ENCODE results near the gene ZNF598. TPM values are rescaled to one million over a fixed set of nuclear protein-coding genes. Genes with fewer than 3 reads are reported as not detected.
A peak's percentile ranks its signal among the peaks of the same experiment; 100 is the strongest.

ZNF598 gene
- total RNA-seq, 1 donor from 2014 or later: 105 TPM

GRCh38 chr16:1975432-1976215 is 34.0 kb downstream of the ZNF598 start:
- DNase-seq (ENCODE audit: low spot score): no peak
- no peaks in the 10 kb centered on the region for H3K9me3 Mint-ChIP-seq
- intact Hi-C loops (cut with micrococcal nuclease): no loop called here
- peak overlapping the region; percentile 9 for H3K4me3 Mint-ChIP-seq
- H3K27me3 Mint-ChIP-seq (ENCODE audit: insufficient read depth): peaks cover 7% of the 10 kb centered on the region
- H3K27ac Mint-ChIP-seq: no peak overlapping the region
- peaks cover 19% of the 10 kb centered on the region for H3K4me1 Mint-ChIP-seq (ENCODE audit: low read depth)
- peaks cover 21% of the 10 kb centered on the region for H3K36me3 Mint-ChIP-seq (ENCODE audit: low read depth)

GRCh38 chr16:1974157-1975070 is 35.2 kb downstream of the ZNF598 start:
- H3K36me3 Mint-ChIP-seq (ENCODE audit: low read depth): peaks cover 21% of the 10 kb centered on the region

GRCh38 chr16:1973461-1974156 is 36.0 kb downstream of the ZNF598 start:
- no peak for DNase-seq (ENCODE audit: low spot score)
- peaks cover 19% of the 10 kb centered on the region for H3K4me1 Mint-ChIP-seq (ENCODE audit: low read depth)
- H3K4me3 Mint-ChIP-seq: peak overlapping the region; percentile 47
- peak overlapping the region; percentile 63 for H3K27ac Mint-ChIP-seq
- intact Hi-C loops (cut with micrococcal nuclease): loop anchor here (2.0 to 5.0 kb wide), 2 partner anchors 361 to 553 kb away; partner anchors contain the start of genes CRAMP1, IFT140 and UQCC4
- H3K27me3 Mint-ChIP-seq (ENCODE audit: insufficient read depth): no peaks in the 10 kb centered on the region
- peaks cover 21% of the 10 kb centered on the region for H3K36me3 Mint-ChIP-seq (ENCODE audit: low read depth)
- no peaks in the 10 kb centered on the region for H3K9me3 Mint-ChIP-seq

More at GRCh38 chr16:1974157-1975070, 35.2 kb downstream of the ZNF598 start:
- intact Hi-C loops (cut with micrococcal nuclease): loop anchor here (5.0 kb wide), 1 partner anchor 362 kb away; the partner anchor contains the start of genes CRAMP1 and IFT140
- Mint-ChIP-seq H3K27ac (no peak overlapping the region), H3K4me3 (peak overlapping the region; percentile 47), H3K9me3 (no peaks in the 10 kb centered on the region), H3K4me1 (ENCODE audit: low read depth) (peaks cover 19% of the 10 kb centered on the region), H3K27me3 (ENCODE audit: insufficient read depth) (no peaks in the 10 kb centered on the region)
- no peak for DNase-seq (ENCODE audit: low spot score)

GRCh38 chr16:1972490-1972877 is 37.1 kb downstream of the ZNF598 start:
- Mint-ChIP-seq H3K9me3 (no peaks in the 10 kb centered on the region), H3K27me3 (ENCODE audit: insufficient read depth) (no peaks in the 10 kb centered on the region), H3K36me3 (ENCODE audit: low read depth) (peaks cover 20% of the 10 kb centered on the region), H3K4me1 (ENCODE audit: low read depth) (peaks cover 19% of the 10 kb centered on the region), H3K4me3 (peak overlapping the region; percentile 97), H3K27ac (peak overlapping the region; percentile 74)
- no peak for DNase-seq (ENCODE audit: low spot score)
- intact Hi-C loops (cut with micrococcal nuclease): loop anchor here (1.0 to 5.0 kb wide), 4 partner anchors 8 to 552 kb away; partner anchors contain the start of genes CRAMP1, GFER, IFT140 and RPS2

- intact Hi-C loops (cut with micrococcal nuclease): loop anchor here (1.0 to 5.0 kb wide), 6 partner anchors 8 to 551 kb away; partner anchors contain the start of genes CRAMP1, GFER, IFT140 and NDUFB10
- Mint-ChIP-seq H3K9me3 (no peaks in the 10 kb centered on the region), H3K27me3 (ENCODE audit: insufficient read depth) (no peaks in the 10 kb centered on the region), H3K27ac (peak within 1 kb of the TSS; percentile 99), H3K4me3 (peak within 1 kb of the TSS; percentile 97), H3K36me3 (ENCODE audit: low read depth) (peaks cover 18% of the 10 kb centered on the region), H3K4me1 (ENCODE audit: low read depth) (peaks cover 19% of the 10 kb centered on the region)
- peak; percentile 97 for DNase-seq (ENCODE audit: low spot score)
Measured at GRCh38 chr16:1971796-1972489, 37.7 kb downstream of the ZNF598 start, which contains the start of gene TBL3. Gene TBL3, plus strand, starts transcription at chr16:1972053. Its CDS starts 112 bp downstream, at chr16:1972165.

- Mint-ChIP-seq H3K4me3 (no peak overlapping the region), H3K27ac (no peak overlapping the region)
- intact Hi-C loops (cut with micrococcal nuclease): no loop called here
Measured at GRCh38 chr16:1968146-1968953, 41.3 kb downstream of the ZNF598 start.

GRCh38 chr16:1966460-1966859 is 43.2 kb downstream of the ZNF598 start, which contains the start of gene RNF151:
Gene RNF151, plus strand, starts transcription at chr16:1966856. Its CDS starts 26 bp downstream, at chr16:1966882.
- no peaks in the 10 kb centered on the region for H3K27me3 Mint-ChIP-seq (ENCODE audit: insufficient read depth)
- H3K4me3 Mint-ChIP-seq: peak within 1 kb of the TSS; percentile 100
- no peaks in the 10 kb centered on the region for H3K9me3 Mint-ChIP-seq
- H3K36me3 Mint-ChIP-seq (ENCODE audit: low read depth): peaks cover 33% of the 10 kb centered on the region
- no peak for DNase-seq (ENCODE audit: low spot score)
- intact Hi-C loops (cut with micrococcal nuclease): no loop called here
- peaks cover 25% of the 10 kb centered on the region for H3K4me1 Mint-ChIP-seq (ENCODE audit: low read depth)
- H3K27ac Mint-ChIP-seq: peak within 1 kb of the TSS; percentile 94

More at GRCh38 chr16:1968146-1968953, 41.3 kb downstream of the ZNF598 start:
- no peak for DNase-seq (ENCODE audit: low spot score)
- H3K36me3 Mint-ChIP-seq (ENCODE audit: low read depth): peaks cover 25% of the 10 kb centered on the region
- H3K27me3 Mint-ChIP-seq (ENCODE audit: insufficient read depth): no peaks in the 10 kb centered on the region
- H3K4me1 Mint-ChIP-seq (ENCODE audit: low read depth): peaks cover 26% of the 10 kb centered on the region
- no peaks in the 10 kb centered on the region for H3K9me3 Mint-ChIP-seq

GRCh38 chr16:1965396-1966001 is 44.1 kb downstream of the ZNF598 start:
- Mint-ChIP-seq H3K4me3 (peak overlapping the region; percentile 100), H3K27ac (peak overlapping the region; percentile 94), H3K9me3 (no peaks in the 10 kb centered on the region), H3K27me3 (ENCODE audit: insufficient read depth) (no peaks in the 10 kb centered on the region), H3K36me3 (ENCODE audit: low read depth) (peaks cover 41% of the 10 kb centered on the region), H3K4me1 (ENCODE audit: low read depth) (peaks cover 29% of the 10 kb centered on the region)
- intact Hi-C loops (cut with micrococcal nuclease): loop anchor here (2.0 kb wide), 2 partner anchors 139 to 183 kb away; partner anchors contain the start of genes FAHD1, HAGH, NUBP2 and SPSB3
- DNase-seq (ENCODE audit: low spot score): no peak

- H3K27me3 Mint-ChIP-seq (ENCODE audit: insufficient read depth): no peaks in the 10 kb centered on the region
- H3K27ac Mint-ChIP-seq: peak within 1 kb of the TSS; percentile 97
- H3K4me1 Mint-ChIP-seq (ENCODE audit: low read depth): peaks cover 34% of the 10 kb centered on the region
- H3K4me3 Mint-ChIP-seq: peak within 1 kb of the TSS; percentile 100
- DNase-seq (ENCODE audit: low spot score): peak; percentile 99
- H3K9me3 Mint-ChIP-seq: no peaks in the 10 kb centered on the region
- H3K36me3 Mint-ChIP-seq (ENCODE audit: low read depth): peaks cover 44% of the 10 kb centered on the region
- intact Hi-C loops (cut with micrococcal nuclease): loop anchor here (1.0 to 2.0 kb wide), 6 partner anchors 8 to 191 kb away; partner anchors contain the start of genes FAHD1, HAGH, MSRB1 and NUBP2
Measured at GRCh38 chr16:1964506-1965395, 44.9 kb downstream of the ZNF598 start, which contains the start of gene RPS2. Gene RPS2, minus strand, starts transcription at chr16:1964826. Its CDS starts 201 bp downstream, at chr16:1964625.

All from activated T-helper 1 cell treated with anti-CD3 and anti-CD28 coated beads, Interleukin-12 subunit alpha, Interleukin-12 subunit beta, Interleukin-2, Interleukin-4 antibody, amounts not matched to agents 30 ng/mL and 10 ng/mL and 1 ng/mL, durations not matched to agents 14 hours and 24 hours and 36 hours (primary cell).